GM19372 (cell line): Measurements from ENCODE around the gene HOATZ.

ENCODE experiments used
- ATAC-seq: cut with Tn5 transposase; IDR thresholded peaks from one replicate; pipeline ENCODE4 v1.9.1; 2021; ENCODE audit warnings: mild to moderate bottlenecking, low read depth, moderate library complexity; ENCODE audit not compliant: unreplicated experiment

Gene HOATZ

DNA sequence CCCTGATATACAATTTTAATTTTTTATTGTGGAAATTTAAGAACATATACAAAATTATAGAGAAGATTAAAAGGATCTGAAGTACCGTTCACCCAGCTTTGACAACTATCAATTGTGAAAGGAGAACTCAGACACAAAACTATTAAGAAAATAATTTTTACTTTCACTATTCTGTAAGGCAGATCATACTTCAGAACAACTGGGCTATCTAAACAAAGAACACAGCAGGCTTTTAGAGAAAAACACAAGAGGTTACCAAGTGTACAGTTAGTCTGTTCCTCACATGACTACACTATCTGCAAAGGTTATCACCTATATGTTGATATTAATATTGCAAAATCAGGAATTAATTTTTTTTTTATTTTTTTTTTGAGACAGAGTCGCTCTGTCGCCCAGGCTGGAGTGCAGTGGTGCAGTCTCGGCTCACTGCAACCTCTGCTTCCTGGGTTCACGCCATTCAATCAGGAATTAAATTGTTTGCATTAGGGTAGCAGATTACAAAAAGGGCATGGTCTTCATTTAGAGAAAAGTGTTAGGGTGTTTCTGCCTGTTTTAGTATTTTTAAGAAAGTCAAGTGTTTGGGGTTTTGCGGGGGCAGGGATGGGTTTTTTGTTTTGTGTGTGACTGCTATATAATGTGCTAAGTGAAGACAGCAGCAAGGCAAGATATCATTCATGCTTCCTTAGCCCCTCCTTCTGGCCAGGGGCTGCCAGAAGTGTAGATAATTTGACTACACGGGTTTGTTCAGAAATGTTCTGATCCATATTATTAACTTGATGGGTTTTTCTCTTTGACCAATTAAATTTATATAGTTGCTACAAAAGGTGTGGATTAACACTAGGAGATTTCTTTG, 60.0 kb downstream of the HOATZ start:
- ATAC-seq, result no peak

DNA sequence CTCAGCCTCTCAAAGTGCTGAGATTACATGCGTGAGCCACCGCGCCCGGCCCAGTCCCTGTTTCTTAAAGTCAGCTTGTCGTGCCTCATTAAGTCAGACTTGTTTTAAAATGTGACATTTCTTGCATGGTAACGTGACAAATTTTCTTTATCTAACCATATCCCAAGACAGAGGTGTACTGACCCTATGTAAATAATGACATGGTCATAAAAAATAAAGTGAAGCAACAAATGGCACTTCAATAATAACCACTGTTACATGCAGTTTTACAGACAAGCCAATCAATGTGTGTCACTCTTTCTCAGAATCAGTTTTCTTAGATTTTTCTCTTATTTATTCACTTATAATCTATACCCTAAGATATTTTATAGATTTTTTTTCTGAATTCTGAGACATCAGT, 61.2 kb downstream of the HOATZ start:
- no peak for ATAC-seq

DNA sequence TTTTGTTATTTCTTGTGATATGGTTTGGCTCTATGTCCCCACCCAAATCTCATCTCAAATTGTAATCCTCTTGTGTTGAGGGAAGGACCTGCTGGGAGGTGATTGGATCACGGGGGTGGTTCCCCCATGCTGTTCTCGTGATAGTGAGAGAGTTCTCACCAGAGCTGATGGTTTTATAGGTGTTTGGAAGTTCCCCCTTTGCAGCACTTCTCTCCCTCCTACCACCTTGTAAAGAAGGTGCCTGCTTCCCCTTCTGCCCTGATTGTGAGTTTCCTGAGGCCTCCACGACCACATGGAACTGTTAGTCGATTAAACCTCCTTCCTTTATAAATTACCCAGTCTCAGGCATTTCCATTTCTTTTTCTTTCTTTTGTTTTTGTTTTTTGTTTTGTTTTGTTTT, 63.2 kb downstream of the HOATZ start:
- ATAC-seq, result no peak

DNA sequence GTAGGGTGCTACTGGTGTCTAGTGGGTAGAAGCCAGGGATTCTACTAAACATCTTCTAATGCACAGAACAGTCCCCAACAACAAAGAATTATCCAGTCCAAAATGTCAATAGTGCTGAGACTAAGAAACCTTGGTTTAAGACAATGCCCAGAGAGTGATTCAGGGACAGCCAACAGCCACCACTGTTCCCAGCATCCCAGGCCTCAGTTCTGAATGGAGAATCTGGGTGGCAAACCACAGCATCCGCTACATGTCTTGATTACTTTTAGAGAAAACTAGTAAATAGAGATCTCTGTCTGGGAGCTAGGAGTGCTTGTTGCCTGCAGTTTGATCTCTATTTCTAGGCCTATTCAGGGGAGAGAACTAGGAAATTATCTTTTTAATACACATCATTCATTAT, 66.8 kb downstream of the HOATZ start:
- ATAC-seq, result no peak

DNA sequence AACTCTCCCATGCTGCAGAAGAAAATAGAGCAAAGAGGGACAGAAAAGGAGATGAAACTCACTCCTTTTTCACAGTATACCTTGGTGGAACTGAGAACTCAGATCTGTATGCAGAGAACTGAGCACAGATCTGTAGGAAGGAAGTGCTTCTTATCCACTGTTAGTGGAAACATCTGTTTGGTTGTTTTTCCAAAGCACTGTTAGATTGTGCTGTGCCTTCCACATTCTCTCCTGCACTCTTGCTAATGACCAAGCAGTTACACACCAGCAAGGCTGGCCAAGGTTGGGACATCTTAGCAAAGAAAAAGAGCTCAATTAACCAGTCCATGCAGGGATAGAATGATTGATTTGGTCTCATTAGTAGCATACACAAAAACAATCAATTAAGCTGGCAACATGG, 67.6 kb downstream of the HOATZ start:
- no peak for ATAC-seq

DNA sequence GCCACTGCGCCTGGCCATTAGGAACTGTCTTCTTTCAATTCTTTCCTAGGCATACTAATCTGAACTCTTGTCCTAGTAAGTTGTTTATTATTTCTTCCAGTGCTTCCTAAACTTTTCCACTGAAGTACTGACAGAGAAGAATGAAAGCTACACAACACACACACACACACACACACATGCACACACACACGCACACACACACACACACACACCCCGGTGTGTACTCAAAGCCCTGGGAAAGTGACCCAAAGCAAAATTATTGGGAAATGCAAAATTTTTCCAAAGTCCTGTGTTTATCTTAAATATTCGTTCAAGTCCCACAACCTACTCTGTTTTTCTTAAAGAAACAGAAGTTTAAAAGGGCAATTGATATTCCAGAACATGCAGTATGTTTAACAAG, 68.3 kb downstream of the HOATZ start:
- no peak for ATAC-seq

DNA sequence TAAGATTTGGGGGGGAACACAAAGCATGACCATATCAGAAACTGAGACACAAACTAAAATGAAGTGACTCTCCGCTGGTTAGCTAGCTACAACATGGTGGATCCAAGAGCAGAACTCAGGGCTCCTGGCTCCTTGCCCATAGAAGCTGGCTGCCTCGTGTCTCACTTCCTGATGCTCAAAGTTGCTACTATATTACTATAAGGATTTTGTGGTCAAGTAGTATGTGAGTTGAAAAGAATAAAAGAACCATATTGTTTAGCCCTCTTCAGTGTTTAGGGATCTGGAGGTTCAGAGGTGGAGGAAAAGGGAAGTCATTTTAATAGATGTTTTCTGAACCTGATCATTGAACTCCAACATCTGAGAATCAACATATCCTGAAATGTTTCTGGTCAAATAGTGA, 70.8 kb downstream of the HOATZ start:
- no peak for ATAC-seq

DNA sequence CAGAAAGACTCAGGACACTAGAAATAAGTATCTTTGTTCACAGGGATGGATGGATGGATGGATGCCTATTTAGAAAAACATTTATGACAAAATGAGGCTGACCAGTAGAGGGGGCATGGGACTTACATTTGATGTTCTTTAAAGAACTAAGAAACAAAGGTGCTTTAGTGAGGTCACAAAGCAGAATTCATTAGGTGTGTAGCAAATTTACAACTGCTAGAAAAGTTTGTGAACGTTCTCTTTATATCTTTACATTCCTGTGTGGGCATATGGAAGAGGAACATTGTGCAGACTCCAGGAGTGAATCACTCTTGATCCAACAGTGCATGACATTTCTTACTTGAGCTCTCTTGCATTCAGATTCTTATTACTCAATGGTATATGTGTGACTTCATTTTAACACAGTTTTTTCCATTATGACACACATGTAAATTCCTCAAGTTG, 71.8 kb downstream of the HOATZ start:
- ATAC-seq, result no peak
